Stimulated activated CD4-positive, alpha-beta T cell treated with anti-CD3 and anti-CD28 coated beads, TNF-alpha, amount 100 ng/mL, for 4 hours (primary cell): ENCODE measurements around the gene XYLB.
"Not testable (repeated sequence)": the region's sequence is repeated elsewhere in the genome, so short reads cannot be mapped to it uniquely, and the experiment has no call there.

Source experiments
- DNase-seq, 3 experiments: peaks; one replicate each; pipeline ENCODE4 v3.0.0-alpha.2; 2020; ENCODE audit warnings: low read depth in 3 of 3

The XYLB gene

DNA sequence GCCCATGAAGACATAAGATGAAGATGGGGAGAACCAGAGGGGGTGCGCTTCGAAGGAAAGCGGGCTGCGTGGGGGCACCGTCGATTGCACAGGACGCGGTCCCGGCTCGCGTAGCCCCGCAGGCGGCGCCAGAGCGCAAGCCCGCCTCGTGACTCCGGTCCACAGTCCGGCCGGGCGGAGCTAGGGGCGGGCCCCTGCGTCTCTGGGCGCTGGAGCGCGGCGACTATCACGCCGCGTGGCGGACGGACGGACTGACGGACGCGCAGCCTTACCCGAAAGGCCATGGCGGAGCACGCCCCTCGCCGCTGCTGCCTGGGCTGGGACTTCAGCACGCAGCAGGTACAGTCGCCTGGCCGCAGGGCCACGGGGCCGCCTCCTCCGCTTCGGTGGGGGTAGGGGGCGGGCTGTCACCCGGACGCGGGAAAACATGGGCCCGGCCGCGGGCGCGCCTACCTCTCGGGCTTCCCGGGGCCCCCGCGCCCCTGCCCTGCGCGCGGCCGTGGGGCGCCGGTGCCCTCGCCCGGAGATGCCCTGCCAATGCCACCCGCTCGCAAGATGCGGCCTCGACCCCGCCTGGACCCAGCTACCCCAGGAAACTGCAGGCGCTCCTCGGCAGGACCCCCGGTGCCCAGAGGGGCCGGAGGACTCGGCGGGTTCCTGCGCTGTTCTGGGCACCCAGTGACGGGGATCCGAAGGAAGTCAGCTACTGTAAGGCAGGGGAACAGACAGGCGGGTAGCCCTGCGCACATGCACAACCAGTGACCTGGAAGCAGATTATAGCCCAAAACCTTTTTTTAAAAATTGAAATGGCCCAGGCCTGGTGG lies at the start of gene XYLB:
Gene XYLB, plus strand, starts transcription at position 199 of the 824 bp plus-strand sequence. Its CDS starts 84 bp downstream, at position 283.
- peak; percentile 39 to 65 (median 58) for DNase-seq

GRCh38 chr3:38297053-38297452 lies 49.5 kb upstream of the XYLB start:
- not testable (repeated sequence) for DNase-seq

DNA sequence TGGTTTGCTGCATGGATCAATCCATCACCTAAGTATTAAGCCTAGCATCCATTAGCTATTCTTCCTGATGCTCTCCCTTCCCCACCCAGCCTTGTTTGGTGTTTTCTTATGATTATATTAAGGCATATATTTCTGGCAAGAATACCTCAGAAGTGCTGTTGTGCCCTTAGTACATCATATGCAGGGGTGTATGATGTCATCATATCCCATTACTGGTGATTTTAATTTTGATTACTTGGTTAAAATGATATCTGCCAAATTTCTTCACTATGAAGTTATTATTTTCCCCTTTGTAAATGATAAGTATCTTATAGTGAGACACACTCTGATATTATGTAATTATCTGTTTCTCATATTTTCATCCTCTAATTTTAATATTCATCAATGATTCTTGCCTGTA lies 49.0 kb upstream of the XYLB start:
- DNase-seq: no peak

GRCh38 chr3:38297947-38298711 lies 48.5 kb upstream of the XYLB start:
- DNase-seq: no peak

DNA sequence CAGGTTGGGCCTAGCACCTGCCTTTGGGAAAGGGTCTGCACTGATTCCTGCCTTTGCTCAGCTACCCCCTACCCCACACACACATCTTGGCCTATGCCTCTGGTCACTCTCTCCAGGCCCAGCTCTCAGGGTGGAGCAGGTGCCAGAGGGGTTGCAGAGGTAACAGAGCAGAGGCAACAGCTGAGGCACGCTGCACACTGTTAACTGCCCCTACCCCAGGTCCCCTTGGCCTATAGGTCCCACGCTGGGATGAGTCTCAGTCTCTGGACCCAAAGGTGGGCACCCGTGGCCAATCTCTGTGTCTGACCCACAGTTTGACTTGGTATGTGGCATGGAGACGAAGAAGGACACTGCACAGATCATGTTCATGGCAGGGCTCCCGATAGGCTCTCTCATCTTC lies 39.6 kb upstream of the XYLB start:
- DNase-seq: no peak

DNA sequence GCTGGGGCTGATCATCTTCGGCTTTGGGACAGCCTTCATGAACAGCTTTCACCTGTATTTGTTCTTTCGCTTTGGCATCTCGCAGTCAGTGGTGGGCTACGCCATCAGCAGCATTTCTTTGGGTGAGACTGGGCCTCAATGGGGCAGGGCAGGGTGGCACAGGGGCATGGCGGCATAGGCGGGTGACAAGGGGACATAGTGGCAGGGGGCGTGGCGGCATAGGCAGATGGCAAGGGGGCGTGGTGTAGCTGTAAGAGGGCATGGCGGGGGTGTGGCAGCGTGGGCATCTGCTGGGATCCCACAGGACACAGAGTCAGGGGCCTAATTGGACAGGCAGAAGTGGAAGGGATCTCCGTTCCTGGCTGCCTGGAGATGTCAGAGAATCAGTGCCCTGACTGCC lies 39.0 kb upstream of the XYLB start:
- DNase-seq: no peak

GRCh38 chr3:38308456-38308855 lies 38.1 kb upstream of the XYLB start:
- no peak for DNase-seq

DNA sequence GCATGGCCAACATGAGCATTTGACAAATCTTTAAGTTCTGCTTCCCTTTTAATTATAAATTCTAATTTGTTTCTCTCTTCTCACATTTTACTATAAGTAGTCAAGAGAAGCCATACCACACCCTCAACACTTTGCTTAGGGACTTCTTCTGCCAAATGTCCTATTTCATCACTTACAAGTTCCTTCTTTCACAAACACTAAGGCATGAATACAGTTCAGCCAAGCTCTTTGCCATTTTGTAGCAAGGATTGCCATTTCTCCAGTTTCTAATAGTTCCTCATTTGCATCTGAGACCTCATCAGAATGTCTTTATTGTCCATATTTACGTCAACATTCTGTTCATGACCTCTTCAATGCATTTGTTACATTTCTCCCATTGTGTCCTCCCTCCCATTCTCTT lies 35.1 kb upstream of the XYLB start:
- DNase-seq: no peak

GRCh38 chr3:38311941-38312340 lies 34.6 kb upstream of the XYLB start:
- no peak for DNase-seq

- DNase-seq: no peak
Measured at GRCh38 chr3:38312356-38312755, 34.2 kb upstream of the XYLB start.

DNA sequence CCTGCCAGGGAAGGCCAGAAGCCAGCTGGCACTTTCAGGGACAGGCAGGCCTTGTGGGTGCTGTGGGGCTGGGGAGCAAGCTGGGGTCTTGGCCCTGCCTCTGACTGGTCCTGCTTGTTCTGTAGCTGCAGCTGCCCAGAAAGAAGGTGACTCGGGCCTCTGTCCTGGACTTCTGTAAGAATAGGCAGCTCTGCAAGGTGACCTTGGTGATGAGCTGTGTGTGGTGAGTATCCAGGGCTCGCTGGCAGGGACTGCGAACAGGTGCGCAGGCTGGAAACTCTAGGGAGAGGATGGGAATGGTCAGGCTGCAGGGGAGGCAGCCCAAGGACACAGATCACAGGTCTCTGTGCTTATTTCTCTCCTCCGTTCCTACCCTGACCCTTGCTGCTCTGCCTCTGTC lies 33.3 kb upstream of the XYLB start:
- no peak for DNase-seq

DNA sequence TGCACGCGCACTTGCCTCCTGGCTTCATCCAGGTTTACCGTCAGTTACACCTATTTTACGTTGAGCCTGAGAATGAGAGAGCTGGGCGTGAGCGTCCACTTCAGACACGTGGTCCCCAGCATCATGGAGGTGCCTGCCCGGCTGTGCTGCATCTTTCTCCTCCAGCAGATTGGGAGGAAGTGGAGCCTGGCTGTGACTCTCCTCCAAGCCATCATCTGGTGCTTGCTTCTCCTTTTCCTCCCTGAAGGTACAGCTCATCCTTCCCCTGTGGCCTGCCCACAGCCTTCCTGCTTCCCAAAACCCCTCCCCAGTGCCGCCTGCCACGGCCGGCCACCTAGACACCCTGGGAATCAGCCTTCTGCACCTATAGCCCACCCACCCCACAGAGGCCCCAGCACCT lies 32.9 kb upstream of the XYLB start:
- no peak for DNase-seq

GRCh38 chr3:38314112-38314763 lies 32.3 kb upstream of the XYLB start:
- DNase-seq: no peak

GRCh38 chr3:38314764-38315487 lies 31.7 kb upstream of the XYLB start:
- no peak for DNase-seq

GRCh38 chr3:38315488-38316230 lies 30.9 kb upstream of the XYLB start:
- no peak for DNase-seq

DNA sequence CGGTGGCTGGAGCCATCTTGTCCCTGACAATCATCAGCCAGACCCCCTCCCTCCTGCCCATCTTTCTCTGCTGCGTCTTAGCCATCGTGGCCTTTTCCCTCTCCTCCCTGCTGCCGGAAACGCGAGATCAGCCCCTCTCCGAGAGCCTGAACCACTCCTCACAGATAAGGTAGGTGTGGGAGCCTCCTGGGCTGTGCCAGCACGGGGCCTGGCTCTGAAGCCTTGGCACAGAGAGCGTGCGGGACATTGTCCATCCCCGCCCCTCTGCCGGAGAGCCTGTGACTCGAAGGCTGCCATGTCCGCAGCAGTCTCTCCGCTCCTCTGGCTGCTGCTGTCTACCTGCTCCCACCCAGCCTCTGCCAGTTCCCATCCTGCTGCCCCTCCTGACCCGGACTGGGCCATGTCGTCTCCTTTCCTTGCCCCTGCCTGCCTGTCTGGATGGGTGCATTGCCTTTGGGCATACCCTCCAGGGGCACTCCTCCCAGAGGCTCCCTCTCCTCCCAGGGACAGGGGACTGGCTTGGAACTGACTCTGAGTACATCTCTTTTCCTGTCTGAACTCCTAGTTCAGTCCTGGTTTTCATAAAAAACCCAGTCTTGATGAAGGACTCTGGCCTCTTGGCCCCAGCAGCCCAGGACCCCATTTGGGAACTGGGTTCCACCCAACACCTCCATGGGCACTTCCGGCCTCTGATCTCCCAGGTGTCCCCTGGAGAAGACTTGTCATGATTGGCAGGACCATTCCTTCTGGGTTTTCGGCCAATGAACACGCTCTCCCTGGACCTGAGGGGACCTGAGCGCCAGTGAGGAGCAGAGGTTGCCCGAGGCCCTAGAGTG lies 30.0 kb upstream of the XYLB start:
- DNase-seq: no peak

GRCh38 chr3:38317192-38317759 lies 29.3 kb upstream of the XYLB start:
- DNase-seq: no peak

DNA sequence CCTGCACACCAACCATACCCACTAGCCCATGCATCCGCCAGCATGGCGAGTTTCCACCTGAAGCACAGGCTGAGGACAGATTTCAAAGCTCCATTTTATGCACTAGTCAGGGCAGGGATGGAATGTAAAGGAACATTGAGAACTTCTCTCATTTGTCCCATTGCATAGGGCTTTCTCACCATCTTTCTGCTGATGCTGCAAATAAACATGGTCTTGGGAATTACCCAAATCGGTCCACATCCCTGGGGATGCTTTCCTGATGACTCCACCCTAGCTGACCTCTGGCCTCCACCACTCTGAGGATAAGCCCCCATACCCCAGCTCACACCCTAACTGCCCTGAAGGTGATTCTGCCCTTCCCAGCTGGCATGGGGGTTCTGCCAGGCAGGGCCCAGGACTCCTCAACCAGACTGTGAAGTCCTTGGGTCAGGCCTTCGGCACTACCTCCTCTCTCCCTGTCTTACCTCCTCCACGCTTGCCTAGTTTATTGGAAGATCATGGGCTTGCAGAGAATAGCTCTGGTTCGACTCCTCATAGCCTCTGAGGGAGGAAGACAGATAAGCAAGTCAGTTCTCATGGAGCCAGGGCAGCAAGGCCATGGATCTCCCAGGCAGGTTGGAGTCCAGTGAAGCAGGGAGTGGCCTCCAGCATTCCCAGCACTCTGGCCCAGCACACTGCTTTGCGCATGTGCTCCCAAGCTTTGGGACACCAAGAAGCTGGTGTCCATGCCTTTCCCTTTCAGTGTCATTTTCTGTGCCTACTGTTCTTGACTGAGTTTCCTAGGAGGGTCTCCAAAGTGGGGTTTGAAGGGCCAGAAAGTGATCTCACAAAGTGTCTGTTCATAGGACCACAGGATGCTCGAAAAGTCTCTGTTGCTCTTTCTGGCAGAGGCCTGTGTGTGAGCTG lies 27.6 kb upstream of the XYLB start:
- no peak for DNase-seq

DNA sequence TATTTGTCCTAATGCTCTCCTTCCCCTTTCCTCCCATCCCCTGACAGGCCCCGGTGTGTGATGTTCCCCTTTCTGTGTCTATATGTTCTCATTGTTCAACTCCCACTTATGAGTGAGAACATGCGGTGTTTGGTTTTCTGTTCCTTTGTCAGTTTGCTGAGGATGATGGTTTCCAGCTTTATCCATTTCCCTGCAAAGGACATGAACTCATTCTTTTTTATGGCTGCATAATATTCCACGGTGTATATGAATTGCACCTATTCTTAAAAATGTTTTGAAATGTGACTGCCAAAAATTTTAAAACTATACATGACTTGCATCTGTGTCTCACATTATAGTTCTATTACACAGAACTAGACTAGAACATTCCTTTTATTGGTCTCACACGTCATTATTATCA lies 25.9 kb upstream of the XYLB start:
- not testable (repeated sequence) for DNase-seq
